Activated CD4-positive, alpha-beta memory T cell treated with anti-CD3 and anti-CD28 coated beads for 36 hours (primary cell): Measurements from ENCODE around the gene NXNL1. TPM values are rescaled to one million over a fixed set of nuclear protein-coding genes. Genes with fewer than 3 reads are reported as not detected.
"Not testable (repeated sequence)": the region's sequence is repeated elsewhere in the genome, so short reads cannot be mapped to it uniquely, and the experiment has no call there.

Source experiments
- CTCF ChIA-PET: fragments of 350-600 bp; sonication (Branson Sonifier 250); formaldehyde crosslinking; loops from one replicate; lab custom pipeline; 2021; ENCODE audit warnings: antibody characterized with exemption, inconsistent platforms; lab: Charles Lee
- POLR2A ChIA-PET: fragments of 350-600 bp; sonication (Branson Sonifier 250); formaldehyde crosslinking; loops from one replicate; lab custom pipeline; 2021; ENCODE audit warnings: antibody characterized with exemption; lab: Charles Lee
- DNase-seq: peaks from one replicate; pipeline ENCODE4 v3.0.0-alpha.2; 2020
- H3K27ac Mint-ChIP-seq: one replicate; pipeline ENCODE4 v1.8.0; 2021; ENCODE audit warnings: mixed read lengths
- H3K27me3 Mint-ChIP-seq: one replicate; pipeline ENCODE4 v1.8.0; 2021; ENCODE audit warnings: mixed read lengths
- H3K36me3 Mint-ChIP-seq: one replicate; pipeline ENCODE4 v1.8.0; 2021; ENCODE audit warnings: mixed read lengths
- H3K4me1 Mint-ChIP-seq: one replicate; pipeline ENCODE4 v1.8.0; 2021; ENCODE audit warnings: low read depth, mixed read lengths
- H3K4me3 Mint-ChIP-seq: one replicate; pipeline ENCODE4 v1.8.0; 2021; ENCODE audit warnings: mild to moderate bottlenecking, mixed read lengths
- H3K9me3 Mint-ChIP-seq: one replicate; pipeline ENCODE4 v1.8.0; 2021; ENCODE audit warnings: mixed read lengths
- intact Hi-C: fragments of 100-400 bp; cut with micrococcal nuclease; formaldehyde crosslinking; loops from one replicate; pipeline ENCODE4 v1.15.1; 2023
- total RNA-seq, 2 experiments: library from RNA; stranded (reverse); gene quantifications; one replicate each; pipeline ENCODE4 v1.2.3, GENCODE V29; 2021

The NXNL1 gene
- total RNA-seq, result not detected

- H3K27ac Mint-ChIP-seq, result no peak within 1 kb of the TSS
- no peaks in the 10 kb centered on the region for H3K9me3 Mint-ChIP-seq
- no peaks in the 10 kb centered on the region for H3K36me3 Mint-ChIP-seq
- no peak within 1 kb of the TSS for H3K4me3 Mint-ChIP-seq
- intact Hi-C loops, result no loop called here
- ChIA-PET POLR2A (no interaction called here), CTCF (interaction anchor here (0.7 kb wide), 1 partner anchor 38 kb away, joined by 3 read pairs; no protein-coding TSS in a partner anchor)
- H3K27me3 Mint-ChIP-seq, result peaks cover 23% of the 10 kb centered on the region
- no peaks in the 10 kb centered on the region for H3K4me1 Mint-ChIP-seq
- no peak for DNase-seq
These were observed at the start of gene NXNL1 for GRCh38 chr19:17460372-17461230. NXNL1 (minus strand) TSS chr19:17460926; CDS start chr19:17460869, 57 bp downstream.

- H3K4me3 Mint-ChIP-seq, H3K9me3 Mint-ChIP-seq: not testable (repeated sequence)
These were observed 47.8 kb upstream of the NXNL1 start for GRCh38 chr19:17508558-17508933.

GRCh38 chr19:17506745-17507144 is 46.0 kb upstream of the NXNL1 start:
- Mint-ChIP-seq H3K27ac (no peak overlapping the region), H3K9me3 (no peaks in the 10 kb centered on the region), H3K4me1 (peaks cover 25% of the 10 kb centered on the region), H3K4me3 (no peak overlapping the region), H3K36me3 (peaks cover 6% of the 10 kb centered on the region), H3K27me3 (no peaks in the 10 kb centered on the region)
- intact Hi-C loops, result no loop called here
- POLR2A ChIA-PET, result no interaction called here
- CTCF ChIA-PET, result interaction anchor here (3.5 kb wide), 1 partner anchor 11 kb away, joined by 16 read pairs; no protein-coding TSS in a partner anchor
- no peak for DNase-seq

More at GRCh38 chr19:17508558-17508933, 47.8 kb upstream of the NXNL1 start:
- Mint-ChIP-seq H3K4me1 (peaks cover 33% of the 10 kb centered on the region), H3K27ac (peak overlapping the region; percentile 72)
- H3K27me3 Mint-ChIP-seq, intact Hi-C loops, POLR2A ChIA-PET, H3K36me3 Mint-ChIP-seq: not testable (repeated sequence)
- DNase-seq, result peak; percentile 20
- CTCF ChIA-PET, result interaction anchor here (0.9 to 8.6 kb wide), 2 partner anchors 12 to 123 kb away, joined by 3 to 56 read pairs; no protein-coding TSS in a partner anchor

- CTCF ChIA-PET, result interaction anchor here (3.5 kb wide), 1 partner anchor 10 kb away, joined by 16 read pairs; no protein-coding TSS in a partner anchor
- Mint-ChIP-seq H3K4me3 (no peak overlapping the region), H3K4me1 (peaks cover 19% of the 10 kb centered on the region), H3K9me3 (no peaks in the 10 kb centered on the region), H3K27ac (no peak overlapping the region), H3K27me3 (no peaks in the 10 kb centered on the region), H3K36me3 (peaks cover 4% of the 10 kb centered on the region)
- intact Hi-C loops, result no loop called here
- DNase-seq, result no peak
- POLR2A ChIA-PET, result no interaction called here
These were observed 44.5 kb upstream of the NXNL1 start for GRCh38 chr19:17505223-17505622.

GRCh38 chr19:17504456-17504855 is 43.7 kb upstream of the NXNL1 start:
- POLR2A ChIA-PET, result no interaction called here

GRCh38 chr19:17504030-17504429 is 43.3 kb upstream of the NXNL1 start:
- CTCF ChIA-PET, result interaction anchor here (3.5 kb wide), 1 partner anchor 8 kb away, joined by 16 read pairs; no protein-coding TSS in a partner anchor
- Mint-ChIP-seq H3K27ac (no peak overlapping the region), H3K4me3 (no peak overlapping the region)

More at GRCh38 chr19:17504456-17504855, 43.7 kb upstream of the NXNL1 start:
- Mint-ChIP-seq H3K4me3 (no peak overlapping the region), H3K36me3 (peaks cover 4% of the 10 kb centered on the region), H3K4me1 (peaks cover 18% of the 10 kb centered on the region), H3K9me3 (no peaks in the 10 kb centered on the region), H3K27ac (no peak overlapping the region), H3K27me3 (no peaks in the 10 kb centered on the region)
- DNase-seq, result no peak
- intact Hi-C loops, result no loop called here
- CTCF ChIA-PET, result interaction anchor here (3.5 kb wide), 1 partner anchor 9 kb away, joined by 16 read pairs; no protein-coding TSS in a partner anchor

GRCh38 chr19:17503240-17503639 is 42.5 kb upstream of the NXNL1 start:
- CTCF ChIA-PET, result interaction anchor here (0.6 kb wide), 1 partner anchor 23 kb away, joined by 5 read pairs; no protein-coding TSS in a partner anchor
- Mint-ChIP-seq H3K9me3 (no peaks in the 10 kb centered on the region), H3K4me3 (no peak overlapping the region), H3K27me3 (no peaks in the 10 kb centered on the region), H3K27ac (no peak overlapping the region), H3K4me1 (peaks cover 13% of the 10 kb centered on the region), H3K36me3 (peaks cover 4% of the 10 kb centered on the region)
- no peak for DNase-seq
- intact Hi-C loops, result no loop called here
- POLR2A ChIA-PET, result no interaction called here

More at GRCh38 chr19:17504030-17504429, 43.3 kb upstream of the NXNL1 start:
- intact Hi-C loops, result no loop called here
- Mint-ChIP-seq H3K4me1 (peaks cover 18% of the 10 kb centered on the region), H3K36me3 (peaks cover 4% of the 10 kb centered on the region), H3K9me3 (no peaks in the 10 kb centered on the region), H3K27me3 (no peaks in the 10 kb centered on the region)
- POLR2A ChIA-PET, result no interaction called here
- DNase-seq, result no peak

- POLR2A ChIA-PET, result interaction anchor here (1.5 kb wide), 1 partner anchor 11 kb away, joined by 3 read pairs; the partner anchor contains the start of gene PGLS
- no peaks in the 10 kb centered on the region for H3K9me3 Mint-ChIP-seq
These were observed 39.9 kb upstream of the NXNL1 start for GRCh38 chr19:17500447-17501198.

GRCh38 chr19:17499648-17500446 is 39.1 kb upstream of the NXNL1 start:
- peaks cover 15% of the 10 kb centered on the region for H3K4me1 Mint-ChIP-seq
- H3K27me3 Mint-ChIP-seq, result no peaks in the 10 kb centered on the region
- ChIA-PET CTCF (no interaction called here), POLR2A (interaction anchor here (1.5 kb wide), 1 partner anchor 12 kb away, joined by 3 read pairs; the partner anchor contains the start of gene PGLS)
- no peaks in the 10 kb centered on the region for H3K36me3 Mint-ChIP-seq
- intact Hi-C loops, result no loop called here
- no peak overlapping the region for H3K4me3 Mint-ChIP-seq
- H3K9me3 Mint-ChIP-seq, result no peaks in the 10 kb centered on the region
- no peak overlapping the region for H3K27ac Mint-ChIP-seq
- DNase-seq, result no peak

More at GRCh38 chr19:17500447-17501198, 39.9 kb upstream of the NXNL1 start:
- Mint-ChIP-seq H3K36me3 (no peaks in the 10 kb centered on the region), H3K4me3 (no peak overlapping the region), H3K4me1 (peaks cover 15% of the 10 kb centered on the region), H3K27ac (no peak overlapping the region), H3K27me3 (no peaks in the 10 kb centered on the region)
- CTCF ChIA-PET, result no interaction called here
- DNase-seq, result no peak
- intact Hi-C loops, result no loop called here

GRCh38 chr19:17499025-17499424 is 38.3 kb upstream of the NXNL1 start:
- H3K4me1 Mint-ChIP-seq, result peaks cover 15% of the 10 kb centered on the region
- POLR2A ChIA-PET, H3K27me3 Mint-ChIP-seq, H3K4me3 Mint-ChIP-seq, H3K27ac Mint-ChIP-seq, H3K9me3 Mint-ChIP-seq, intact Hi-C loops, H3K36me3 Mint-ChIP-seq, DNase-seq, CTCF ChIA-PET: not testable (repeated sequence)

- no peak for DNase-seq
- Mint-ChIP-seq H3K4me1 (peaks cover 15% of the 10 kb centered on the region), H3K36me3 (no peaks in the 10 kb centered on the region), H3K4me3 (no peak overlapping the region), H3K9me3 (no peaks in the 10 kb centered on the region), H3K27ac (no peak overlapping the region), H3K27me3 (no peaks in the 10 kb centered on the region)
- POLR2A ChIA-PET, result interaction anchor here (0.6 kb wide), 1 partner anchor 275 kb away, joined by 3 read pairs; no protein-coding TSS in a partner anchor
- intact Hi-C loops, result loop anchor here (2.0 kb wide), 1 partner anchor 78 kb away; no protein-coding TSS in a partner anchor
- CTCF ChIA-PET, result interaction anchor here (0.9 to 3.5 kb wide), 18 partner anchors 8 to 207 kb away, joined by 3 to 56 read pairs (median 10); partner anchors contain the start of genes MVB12A, PGLS and SLC27A1
These were observed 36.5 kb upstream of the NXNL1 start for GRCh38 chr19:17497149-17497798.
